Measurements from ENCODE around the gene ADA. TPM values are rescaled to one million over a fixed set of nuclear protein-coding genes. Genes with fewer than 3 reads are reported as not detected.

Gene ADA
- total RNA-seq, 1 donor from 2014 or later = 19.2 TPM

- H3K4me3 ChIP-seq (ENCODE audit: low read depth, low read length) = no peak overlapping the region
- no peaks in the 10 kb centered on the region for H3K27me3 ChIP-seq (ENCODE audit: control insufficient read depth, insufficient read depth, low read length)
- H3K36me3 ChIP-seq (ENCODE audit: control insufficient read depth, insufficient read depth, low read length) = no peaks in the 10 kb centered on the region
- DNase-seq (ENCODE audit: low read depth) = no peak
- TF ChIP-seq CTCF (IDR thresholded peaks at IDR 0.05; ENCODE audit: insufficient read depth, low read length, poor library complexity, severe bottlenecking) = no peak
These were observed 64.2 kb downstream of the ADA start for GRCh38 chr20:44587035-44587980.

DNA sequence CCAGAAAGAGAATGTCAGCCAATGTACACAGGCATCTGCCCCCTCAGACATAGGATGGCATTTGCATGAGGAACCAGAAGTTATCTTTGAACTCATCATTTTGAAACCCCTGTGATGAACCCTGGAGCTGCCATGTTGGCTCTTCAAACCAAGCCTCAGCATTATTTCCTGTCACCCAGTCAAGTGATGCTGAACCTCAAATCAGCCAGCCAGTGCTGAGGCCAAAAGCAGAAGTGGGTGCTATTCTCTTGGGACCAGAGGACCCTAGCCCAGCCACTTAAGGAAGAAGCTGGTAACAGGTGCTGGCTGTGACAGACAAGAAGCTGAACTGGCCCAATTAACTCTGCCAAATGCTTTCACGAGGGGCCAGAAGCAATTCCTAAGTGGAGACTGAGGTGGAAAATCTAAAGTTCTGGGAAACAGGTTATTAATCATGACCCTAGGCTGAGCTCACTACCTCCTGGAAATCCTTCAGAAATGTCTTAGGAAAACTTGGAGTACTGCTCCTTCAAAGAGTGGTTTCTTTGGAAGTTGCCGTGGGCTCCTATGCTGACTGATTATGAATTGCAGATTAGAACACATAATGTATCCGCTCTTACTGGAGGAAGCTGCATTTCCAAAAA lies 65.1 kb downstream of the ADA start:
- no peak for TF ChIP-seq CTCF (IDR thresholded peaks at IDR 0.05; ENCODE audit: insufficient read depth, low read length, poor library complexity, severe bottlenecking)

GRCh38 chr20:44585057-44585963 lies 66.2 kb downstream of the ADA start:
- no peak for DNase-seq (ENCODE audit: low read depth)
- H3K27me3 ChIP-seq (ENCODE audit: control insufficient read depth, insufficient read depth, low read length) = no peaks in the 10 kb centered on the region
- no peak for TF ChIP-seq CTCF (IDR thresholded peaks at IDR 0.05; ENCODE audit: insufficient read depth, low read length, poor library complexity, severe bottlenecking)
- no peaks in the 10 kb centered on the region for H3K36me3 ChIP-seq (ENCODE audit: control insufficient read depth, insufficient read depth, low read length)
- H3K4me3 ChIP-seq (ENCODE audit: low read depth, low read length) = no peak overlapping the region

More for the DNA sequence above, 65.1 kb downstream of the ADA start:
- no peak overlapping the region for H3K4me3 ChIP-seq (ENCODE audit: low read depth, low read length)
- no peak for DNase-seq (ENCODE audit: low read depth)
- H3K36me3 ChIP-seq (ENCODE audit: control insufficient read depth, insufficient read depth, low read length) = no peaks in the 10 kb centered on the region
- no peaks in the 10 kb centered on the region for H3K27me3 ChIP-seq (ENCODE audit: control insufficient read depth, insufficient read depth, low read length)

DNA sequence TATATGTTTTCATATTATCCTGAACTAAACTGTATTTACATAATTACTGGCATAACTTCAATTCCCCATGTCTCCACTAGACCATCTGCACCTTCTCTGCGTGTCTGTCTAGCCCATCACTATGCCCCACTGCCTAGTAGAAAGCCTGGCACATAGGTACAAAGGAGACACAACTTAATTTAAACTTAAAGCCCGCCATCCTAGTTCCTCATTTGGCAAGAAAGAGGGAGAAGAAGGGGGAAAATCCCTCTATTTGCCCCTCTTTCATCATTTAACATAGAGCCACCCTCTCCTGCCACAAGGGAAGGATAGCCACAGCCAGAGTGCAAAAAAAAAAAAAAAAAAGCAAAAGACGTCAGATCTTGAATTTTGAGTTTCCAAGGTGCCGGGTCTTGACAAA lies 67.3 kb downstream of the ADA start:
- no peak overlapping the region for H3K4me3 ChIP-seq (ENCODE audit: low read depth, low read length)
- H3K27me3 ChIP-seq (ENCODE audit: control insufficient read depth, insufficient read depth, low read length) = no peaks in the 10 kb centered on the region
- H3K36me3 ChIP-seq (ENCODE audit: control insufficient read depth, insufficient read depth, low read length) = no peaks in the 10 kb centered on the region
- DNase-seq (ENCODE audit: low read depth) = no peak
- TF ChIP-seq CTCF (IDR thresholded peaks at IDR 0.05; ENCODE audit: insufficient read depth, low read length, poor library complexity, severe bottlenecking) = no peak

- TF ChIP-seq CTCF (IDR thresholded peaks at IDR 0.05; ENCODE audit: insufficient read depth, low read length, poor library complexity, severe bottlenecking) = no peak
- H3K27me3 ChIP-seq (ENCODE audit: control insufficient read depth, insufficient read depth, low read length) = no peaks in the 10 kb centered on the region
- DNase-seq (ENCODE audit: low read depth) = no peak
- H3K4me3 ChIP-seq (ENCODE audit: low read depth, low read length) = no peak overlapping the region
- H3K36me3 ChIP-seq (ENCODE audit: control insufficient read depth, insufficient read depth, low read length) = no peaks in the 10 kb centered on the region
These were observed 68.3 kb downstream of the ADA start for GRCh38 chr20:44583157-44583556.

Measured in kidney epithelial cell (primary cell).